Activated naive CD4-positive, alpha-beta T cell (primary cell): Measurements from ENCODE around the gene RPS18.

Source experiments
- DNase-seq, 4 experiments: peaks; one replicate each; lab custom pipeline; 2025; lab: John Stamatoyannopoulos, UW

Gene RPS18

GRCh38 chr6:33289784-33290315 is 18.0 kb downstream of the RPS18 start:
- DNase-seq: no peak

GRCh38 chr6:33290459-33290858 is 18.6 kb downstream of the RPS18 start:
- no peak for DNase-seq

GRCh38 chr6:33292996-33293682 is 21.3 kb downstream of the RPS18 start:
- DNase-seq: no peak

GRCh38 chr6:33294086-33294823 is 22.4 kb downstream of the RPS18 start:
- DNase-seq: no peak

GRCh38 chr6:33295621-33296369 is 23.9 kb downstream of the RPS18 start:
- no peak for DNase-seq

GRCh38 chr6:33296797-33297405 is 25.0 kb downstream of the RPS18 start:
- DNase-seq: no peak

GRCh38 chr6:33297406-33297955 is 25.6 kb downstream of the RPS18 start:
- no peak for DNase-seq

GRCh38 chr6:33297956-33298772 is 26.3 kb downstream of the RPS18 start:
- peak in 1 of 4 experiments; percentile 35 for DNase-seq

GRCh38 chr6:33298773-33299236 is 26.9 kb downstream of the RPS18 start, which contains the start of gene RGL2:
Gene RGL2, minus strand, starts transcription at chr6:33298942. Its CDS starts 332 bp downstream, at chr6:33298610.
- peak in 2 of 4 experiments; percentile 60 to 61 for DNase-seq

GRCh38 chr6:33299237-33299944 is 27.5 kb downstream of the RPS18 start:
- peak; percentile 77 to 91 (median 89) for DNase-seq

GRCh38 chr6:33301877-33302276 is 30.0 kb downstream of the RPS18 start:
- DNase-seq: no peak

GRCh38 chr6:33304216-33304615 is 32.3 kb downstream of the RPS18 start:
- no peak for DNase-seq

- DNase-seq: no peak
Observed at GRCh38 chr6:33305052-33305451, 33.2 kb downstream of the RPS18 start.

GRCh38 chr6:33306356-33306755 is 34.5 kb downstream of the RPS18 start:
- DNase-seq: no peak

- DNase-seq: peak; percentile 20 to 76 (median 50)
Observed at GRCh38 chr6:33312361-33313104, 40.7 kb downstream of the RPS18 start.

GRCh38 chr6:33313105-33313708 is 41.3 kb downstream of the RPS18 start:
- DNase-seq: peak in 1 of 4 experiments; percentile 24

- peak; percentile 51 to 64 (median 58) for DNase-seq
Observed at GRCh38 chr6:33313709-33314514, 42.0 kb downstream of the RPS18 start, which contains the start of gene TAPBP. Gene TAPBP, minus strand, starts transcription at chr6:33314078. Its CDS starts 37 bp downstream, at chr6:33314041.

- peak in 2 of 4 experiments; percentile 18 to 33 for DNase-seq
Observed at GRCh38 chr6:33314515-33314942, 42.7 kb downstream of the RPS18 start.
